Measurements from ENCODE around the gene KLF13.
A peak's percentile ranks its signal among the peaks of the same experiment; 100 is the strongest.

KLF13 gene

DNA sequence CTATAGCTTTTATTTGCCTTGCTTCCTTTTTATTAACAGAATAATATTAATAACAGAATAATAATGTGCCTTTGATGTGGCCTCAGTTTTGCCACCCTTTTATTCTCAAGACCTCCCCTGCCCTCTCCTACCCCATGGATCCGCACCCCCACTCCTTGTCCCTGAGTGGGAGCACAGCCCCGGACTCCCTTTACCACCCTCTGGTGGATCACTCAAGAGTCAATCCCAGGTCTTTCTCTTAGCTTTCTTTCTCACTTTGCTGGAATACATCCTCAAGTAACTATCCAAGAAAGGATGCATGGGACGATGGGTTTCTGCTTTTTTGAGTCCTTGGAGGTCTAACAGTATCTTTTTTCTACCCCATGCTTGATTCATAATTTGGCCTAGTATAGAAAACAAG is 63.4 kb downstream of the KLF13 start:
- Histone ChIP-seq H3K27ac (ENCODE audit: low read depth, low read length) (no peak overlapping the region), H3K9me2 (replicated peaks; ENCODE audit: control insufficient read depth, low read length) (no peaks in the 10 kb centered on the region), H4K20me1 (ENCODE audit: control insufficient read depth, insufficient read depth, low read depth, low read length) (no peaks in the 10 kb centered on the region), H3K4me1 (ENCODE audit: control insufficient read depth, low read length) (peaks cover 19% of the 10 kb centered on the region), H3K27me3 (ENCODE audit: control insufficient read depth, low read length) (peaks cover 20% of the 10 kb centered on the region), H3F3A (ENCODE audit: control insufficient read depth, insufficient read depth) (peaks cover 5% of the 10 kb centered on the region), H3K4me2 (ENCODE audit: low read length) (no peak overlapping the region), H3K79me2 (ENCODE audit: control insufficient read depth, low read length) (no peaks in the 10 kb centered on the region), H3K4me3 (ENCODE audit: low read length) (no peak overlapping the region), H3K36me3 (ENCODE audit: control insufficient read depth, low read length) (no peaks in the 10 kb centered on the region), H3K9me3 (ENCODE audit: control insufficient read depth, insufficient read depth, low read length) (no peaks in the 10 kb centered on the region)
- no peak for TF ChIP-seq EZH2phosphoT487 (IDR thresholded peaks at IDR 0.05; ENCODE audit: borderline replicate concordance, low read length)
- no peak for TF ChIP-seq CTCF (IDR thresholded peaks at IDR 0.05; ENCODE audit: low read depth, low read length, poor library complexity, severe bottlenecking)

- H3K9me3 ChIP-seq (ENCODE audit: control insufficient read depth, insufficient read depth, low read length): no peaks in the 10 kb centered on the region
- H3K9me2 ChIP-seq (replicated peaks; ENCODE audit: control insufficient read depth, low read length): no peaks in the 10 kb centered on the region
- peaks cover 4% of the 10 kb centered on the region for H3F3A ChIP-seq (ENCODE audit: control insufficient read depth, insufficient read depth)
- peaks cover 20% of the 10 kb centered on the region for H3K27me3 ChIP-seq (ENCODE audit: control insufficient read depth, low read length)
- no peak overlapping the region for H3K4me2 ChIP-seq (ENCODE audit: low read length)
- no peak overlapping the region for H3K4me3 ChIP-seq (ENCODE audit: low read length)
- H4K20me1 ChIP-seq (ENCODE audit: control insufficient read depth, insufficient read depth, low read depth, low read length): no peaks in the 10 kb centered on the region
- TF ChIP-seq EZH2phosphoT487 (IDR thresholded peaks at IDR 0.05; ENCODE audit: borderline replicate concordance, low read length): no peak
- no peak for TF ChIP-seq CTCF (IDR thresholded peaks at IDR 0.05; ENCODE audit: low read depth, low read length, poor library complexity, severe bottlenecking)
- peaks cover 26% of the 10 kb centered on the region for H3K4me1 ChIP-seq (ENCODE audit: control insufficient read depth, low read length)
- H3K79me2 ChIP-seq (ENCODE audit: control insufficient read depth, low read length): no peaks in the 10 kb centered on the region
- no peak overlapping the region for H3K27ac ChIP-seq (ENCODE audit: low read depth, low read length)
- H3K36me3 ChIP-seq (ENCODE audit: control insufficient read depth, low read length): no peaks in the 10 kb centered on the region
Measured at GRCh38 chr15:31390777-31391486, 64.3 kb downstream of the KLF13 start.

DNA sequence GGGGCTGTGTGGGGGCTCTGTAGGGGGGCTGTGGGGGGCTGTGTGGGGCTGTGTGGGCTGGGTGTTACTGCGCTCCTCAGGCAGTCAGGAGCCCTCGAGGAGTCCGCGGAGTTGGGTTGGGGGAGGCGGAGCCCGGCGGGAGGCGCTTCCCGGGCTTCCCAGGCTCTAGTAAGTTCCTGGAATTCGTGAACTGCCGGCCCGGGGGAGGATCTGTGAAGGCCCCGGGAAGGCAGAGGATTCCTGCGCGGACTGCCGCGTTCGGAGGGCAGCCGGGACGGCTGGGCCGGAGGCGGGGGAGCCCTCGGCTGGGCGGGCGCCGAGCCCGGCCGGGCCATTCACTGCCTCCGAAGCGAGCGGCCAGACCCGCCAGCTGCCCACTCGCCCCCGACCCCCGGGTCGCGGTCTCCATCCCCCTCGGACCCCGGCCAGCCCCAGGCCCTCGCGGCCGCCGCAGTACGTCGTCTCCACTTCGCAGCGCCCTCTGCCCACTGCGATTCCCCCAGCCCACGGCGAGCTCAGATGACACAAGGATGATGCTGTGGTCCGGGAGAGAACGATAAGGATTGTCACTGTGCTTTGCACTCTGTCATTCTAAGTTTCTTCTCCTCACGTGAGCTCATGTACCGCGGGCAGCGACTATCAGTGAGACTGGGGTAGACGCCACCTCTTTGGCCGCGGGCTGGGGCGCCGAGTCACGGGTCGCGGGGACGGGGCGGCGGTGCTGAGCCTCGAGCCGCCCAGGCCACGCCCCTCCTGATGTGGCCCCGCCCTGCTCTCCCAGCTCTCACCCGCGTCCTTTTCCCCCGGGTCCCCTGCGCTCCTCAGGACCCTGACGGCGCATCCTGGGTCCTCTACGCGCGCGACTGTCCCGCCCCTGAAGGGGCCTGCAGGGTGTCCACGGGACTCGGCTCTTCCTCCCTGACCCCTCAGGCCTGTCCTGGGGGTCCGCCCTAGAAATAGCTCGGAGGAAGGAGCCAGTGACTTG is 65.3 kb downstream of the KLF13 start:
- TF ChIP-seq CTCF (IDR thresholded peaks at IDR 0.05; ENCODE audit: low read depth, low read length, poor library complexity, severe bottlenecking) (peak; percentile 31), EZH2phosphoT487 (IDR thresholded peaks at IDR 0.05; ENCODE audit: borderline replicate concordance, low read length) (no peak)
- Histone ChIP-seq H3K4me1 (ENCODE audit: control insufficient read depth, low read length) (peaks cover 33% of the 10 kb centered on the region), H3K36me3 (ENCODE audit: control insufficient read depth, low read length) (no peaks in the 10 kb centered on the region), H3F3A (ENCODE audit: control insufficient read depth, insufficient read depth) (peaks cover 4% of the 10 kb centered on the region), H3K27me3 (ENCODE audit: control insufficient read depth, low read length) (peaks cover 20% of the 10 kb centered on the region), H3K27ac (ENCODE audit: low read depth, low read length) (no peak overlapping the region), H3K9me2 (replicated peaks; ENCODE audit: control insufficient read depth, low read length) (no peaks in the 10 kb centered on the region), H3K79me2 (ENCODE audit: control insufficient read depth, low read length) (no peaks in the 10 kb centered on the region), H3K4me3 (ENCODE audit: low read length) (peak overlapping the region; percentile 82), H3K4me2 (ENCODE audit: low read length) (peak overlapping the region; percentile 98), H3K9me3 (ENCODE audit: control insufficient read depth, insufficient read depth, low read length) (no peaks in the 10 kb centered on the region), H4K20me1 (ENCODE audit: control insufficient read depth, insufficient read depth, low read depth, low read length) (no peaks in the 10 kb centered on the region)
